Stimulated activated naive CD8-positive, alpha-beta T cell treated with anti-CD3 and anti-CD28 coated beads, Interleukin-15, Interleukin-2, amounts not matched to agents 100 ng/mL and 50 ng/mL, for 24 hours (primary cell): Measurements from ENCODE around the gene ADGRV1.
"Not testable (repeated sequence)": the region's sequence is repeated elsewhere in the genome, so short reads cannot be mapped to it uniquely, and the experiment has no call there.

ENCODE experiments used
- H3K27ac Mint-ChIP-seq: one replicate; pipeline ENCODE4 v1.8.0; 2021; ENCODE audit warnings: mild to moderate bottlenecking, mixed read lengths
- H3K27me3 Mint-ChIP-seq: one replicate; pipeline ENCODE4 v1.8.0; 2021; ENCODE audit warnings: mixed read lengths
- H3K36me3 Mint-ChIP-seq: one replicate; pipeline ENCODE4 v1.8.0; 2021; ENCODE audit warnings: low read depth, mixed read lengths
- H3K4me1 Mint-ChIP-seq: one replicate; pipeline ENCODE4 v1.8.0; 2021; ENCODE audit warnings: low read depth, mixed read lengths
- H3K4me3 Mint-ChIP-seq: one replicate; pipeline ENCODE4 v1.8.0; 2021; ENCODE audit warnings: mild to moderate bottlenecking, mixed read lengths
- H3K9me3 Mint-ChIP-seq: one replicate; pipeline ENCODE4 v1.8.0; 2021; ENCODE audit warnings: mixed read lengths

Gene ADGRV1

DNA sequence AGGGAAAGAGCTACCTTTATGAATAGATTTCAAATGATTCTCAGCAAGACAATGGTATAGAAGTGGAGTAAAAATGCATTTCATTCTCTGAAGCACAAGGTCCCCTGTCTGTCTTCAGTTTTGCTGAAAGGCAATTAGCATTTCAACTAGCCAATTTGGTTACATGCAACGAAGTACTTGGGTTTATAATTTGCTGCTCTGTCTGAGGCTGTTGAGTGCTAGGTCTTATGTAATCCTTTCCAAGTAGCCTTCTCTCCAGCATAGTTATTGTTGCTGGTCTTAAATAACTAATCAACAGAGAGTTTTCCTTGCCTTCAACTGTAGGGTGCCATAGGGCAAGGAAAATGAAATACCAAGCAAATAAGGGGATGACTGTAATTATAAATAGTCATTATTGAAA lies 4.5 kb downstream of the ADGRV1 start:
- H3K9me3 Mint-ChIP-seq: no peaks in the 10 kb centered on the region
- no peaks in the 10 kb centered on the region for H3K36me3 Mint-ChIP-seq
- H3K27ac Mint-ChIP-seq: no peak overlapping the region
- H3K27me3 Mint-ChIP-seq: peaks cover 54% of the 10 kb centered on the region
- H3K4me3 Mint-ChIP-seq: no peak overlapping the region
- peaks cover 6% of the 10 kb centered on the region for H3K4me1 Mint-ChIP-seq

DNA sequence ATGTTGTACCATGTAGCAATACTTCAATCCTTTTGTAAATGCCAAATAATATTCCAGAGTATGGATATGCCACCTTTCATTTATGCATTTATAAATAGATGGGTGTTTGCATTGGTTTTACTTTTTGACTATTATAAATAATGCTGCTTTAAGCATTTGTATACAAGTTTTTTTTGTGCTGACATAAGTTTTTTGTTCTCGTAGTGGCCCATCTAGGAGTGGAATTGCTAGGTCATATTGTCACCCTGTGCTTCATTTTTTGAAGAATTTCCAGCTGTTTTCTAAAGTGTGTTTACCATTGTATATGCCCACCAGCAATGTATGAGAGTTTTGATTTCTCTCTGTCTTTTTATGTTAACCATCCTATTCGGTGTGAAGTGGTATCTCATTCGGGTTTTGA lies 6.9 kb downstream of the ADGRV1 start:
- peaks cover 52% of the 10 kb centered on the region for H3K27me3 Mint-ChIP-seq
- no peak overlapping the region for H3K27ac Mint-ChIP-seq
- H3K9me3 Mint-ChIP-seq: peaks cover 8% of the 10 kb centered on the region
- no peak overlapping the region for H3K4me3 Mint-ChIP-seq
- H3K4me1 Mint-ChIP-seq: no peaks in the 10 kb centered on the region
- no peaks in the 10 kb centered on the region for H3K36me3 Mint-ChIP-seq

DNA sequence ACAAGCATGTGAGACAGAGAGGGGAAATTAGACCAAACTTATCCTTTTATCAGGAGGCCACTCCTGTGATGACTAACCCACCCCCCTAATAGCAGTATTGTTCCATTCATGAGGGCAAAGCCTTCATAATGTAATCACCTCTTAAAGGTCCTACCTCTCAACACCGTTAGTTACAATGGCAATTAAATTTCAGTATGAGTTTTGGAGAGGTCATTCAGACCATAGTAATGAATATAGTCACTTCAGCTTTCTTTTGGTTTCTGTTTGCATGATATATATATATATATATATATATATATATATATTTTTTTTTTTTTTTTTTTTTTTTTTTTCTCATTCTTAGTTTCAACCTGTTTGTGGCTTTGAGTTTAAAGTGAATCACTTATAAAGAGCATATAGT lies 10.5 kb downstream of the ADGRV1 start:
- Mint-ChIP-seq H3K27me3 (peaks cover 54% of the 10 kb centered on the region), H3K9me3 (peaks cover 9% of the 10 kb centered on the region), H3K4me3 (no peak overlapping the region), H3K4me1 (no peaks in the 10 kb centered on the region), H3K36me3 (no peaks in the 10 kb centered on the region), H3K27ac (no peak overlapping the region)

DNA sequence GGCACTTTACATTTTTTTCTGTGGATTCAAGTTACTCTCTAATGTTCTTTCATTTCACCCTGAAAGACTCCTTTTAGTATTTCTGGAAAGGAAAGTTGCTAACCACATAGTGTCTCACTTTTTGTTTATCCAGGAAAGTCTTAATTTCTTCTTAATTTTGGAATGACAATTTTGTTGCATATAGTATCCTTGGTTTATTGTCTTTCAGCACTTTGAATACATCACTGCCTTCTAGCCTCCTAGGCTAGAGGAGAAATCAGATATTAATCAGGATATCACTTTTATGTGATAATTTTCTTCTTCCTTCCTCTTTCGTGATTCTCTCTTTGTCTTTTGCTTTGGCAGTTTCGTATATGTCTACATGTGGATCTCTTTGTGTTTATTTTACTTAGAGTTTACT lies 11.4 kb downstream of the ADGRV1 start:
- no peaks in the 10 kb centered on the region for H3K4me1 Mint-ChIP-seq
- no peak overlapping the region for H3K4me3 Mint-ChIP-seq
- H3K27ac Mint-ChIP-seq: no peak overlapping the region
- peaks cover 9% of the 10 kb centered on the region for H3K9me3 Mint-ChIP-seq
- H3K27me3 Mint-ChIP-seq: peaks cover 56% of the 10 kb centered on the region
- H3K36me3 Mint-ChIP-seq: no peaks in the 10 kb centered on the region

DNA sequence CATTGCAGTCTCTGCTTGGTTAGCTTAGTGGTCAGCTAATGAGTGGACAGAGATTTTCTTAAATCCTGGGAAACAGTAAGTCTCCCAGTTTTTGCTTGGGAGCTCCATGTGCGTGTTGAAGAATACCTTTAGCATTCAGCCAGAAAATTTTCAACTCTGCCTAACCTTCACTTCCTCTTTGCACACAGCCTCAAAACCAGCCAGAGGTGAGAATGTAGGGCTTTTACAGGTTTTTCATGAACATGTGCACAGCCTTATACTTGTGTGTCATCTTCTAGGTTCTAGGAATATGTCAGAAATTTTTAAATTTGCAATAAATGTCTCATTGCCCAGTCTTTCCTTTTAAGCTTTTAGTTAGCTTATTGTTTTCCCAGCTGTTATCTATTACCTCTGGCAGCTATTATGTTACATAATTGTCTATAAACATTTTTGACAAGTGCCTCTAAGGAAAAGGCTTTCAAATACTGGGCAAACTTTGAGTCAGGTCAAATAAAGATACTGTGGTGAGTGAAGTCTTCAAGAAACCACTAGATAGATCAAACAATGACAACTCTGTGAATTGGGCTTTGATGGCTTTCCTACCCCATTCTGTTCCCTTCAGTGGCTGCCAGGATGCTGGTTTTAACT lies 12.7 kb downstream of the ADGRV1 start:
- Mint-ChIP-seq H3K36me3 (no peaks in the 10 kb centered on the region), H3K9me3 (peaks cover 9% of the 10 kb centered on the region), H3K27ac (no peak overlapping the region), H3K27me3 (peaks cover 52% of the 10 kb centered on the region), H3K4me1 (no peaks in the 10 kb centered on the region), H3K4me3 (no peak overlapping the region)

DNA sequence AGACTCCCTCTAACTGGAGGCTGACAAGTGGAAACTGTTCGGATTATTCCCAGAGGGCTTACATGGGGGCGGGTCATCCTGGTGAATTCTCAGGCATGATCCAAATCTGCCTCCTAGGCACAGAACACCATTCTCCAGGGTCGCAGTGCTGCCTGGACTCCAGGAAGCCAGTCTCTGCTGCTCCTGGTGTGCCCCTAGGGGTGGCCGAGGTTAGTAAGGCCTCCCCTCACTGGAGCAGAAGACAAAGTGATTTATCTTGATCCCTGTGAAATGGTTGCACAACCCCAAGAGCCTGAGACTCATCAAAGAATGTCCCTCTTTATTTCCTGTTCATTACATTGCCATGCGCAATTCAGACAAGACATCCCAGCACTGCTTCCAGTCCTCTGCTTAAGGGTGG lies 17.1 kb downstream of the ADGRV1 start:
- Mint-ChIP-seq H3K9me3 (peaks cover 11% of the 10 kb centered on the region), H3K4me3 (no peak overlapping the region), H3K36me3 (no peaks in the 10 kb centered on the region), H3K27ac (no peak overlapping the region), H3K4me1 (no peaks in the 10 kb centered on the region), H3K27me3 (peaks cover 51% of the 10 kb centered on the region)

DNA sequence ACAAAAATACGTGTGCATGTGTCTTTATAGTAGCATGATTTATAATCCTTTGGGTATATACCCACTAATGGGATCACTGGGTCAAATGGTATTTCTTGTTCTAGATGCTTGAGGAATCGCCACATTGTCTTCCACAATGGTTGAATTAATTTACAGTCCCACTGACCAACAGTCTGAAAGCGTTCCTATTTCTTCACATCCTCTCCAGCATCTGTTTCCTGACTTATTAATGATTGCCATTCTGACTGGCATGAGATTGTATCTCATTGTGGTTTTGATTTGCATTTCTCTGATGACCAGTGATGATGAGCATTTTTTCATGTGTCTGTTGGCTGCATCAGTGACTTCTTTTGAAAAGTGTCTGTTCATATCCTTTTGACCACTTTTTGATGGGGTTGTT lies 18.0 kb downstream of the ADGRV1 start:
- peaks cover 11% of the 10 kb centered on the region for H3K9me3 Mint-ChIP-seq
- H3K36me3 Mint-ChIP-seq, H3K4me1 Mint-ChIP-seq, H3K4me3 Mint-ChIP-seq, H3K27ac Mint-ChIP-seq: not testable (repeated sequence)
- H3K27me3 Mint-ChIP-seq: peaks cover 48% of the 10 kb centered on the region

DNA sequence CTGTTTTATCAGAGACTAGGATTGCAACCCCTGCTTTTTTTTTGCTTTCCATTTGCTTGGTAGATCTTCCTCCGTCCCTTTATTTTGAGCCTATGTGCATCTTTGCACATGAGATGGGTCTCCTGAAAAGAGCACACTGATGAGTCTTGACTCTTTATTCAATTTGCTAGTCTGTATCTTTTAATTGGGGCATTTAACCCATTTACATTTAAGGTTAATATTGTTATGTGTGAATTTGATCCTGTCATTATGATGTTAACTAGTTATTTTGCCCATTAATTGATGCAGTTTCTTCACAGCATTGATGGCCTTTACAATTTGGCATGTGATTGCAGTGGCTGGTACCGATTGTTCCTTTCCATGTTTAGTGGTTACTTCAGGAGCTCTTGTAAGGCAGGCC lies 21.3 kb downstream of the ADGRV1 start:
- peaks cover 11% of the 10 kb centered on the region for H3K9me3 Mint-ChIP-seq
- H3K27ac Mint-ChIP-seq, H3K4me1 Mint-ChIP-seq, H3K36me3 Mint-ChIP-seq, H3K4me3 Mint-ChIP-seq: not testable (repeated sequence)
- H3K27me3 Mint-ChIP-seq: peaks cover 38% of the 10 kb centered on the region

DNA sequence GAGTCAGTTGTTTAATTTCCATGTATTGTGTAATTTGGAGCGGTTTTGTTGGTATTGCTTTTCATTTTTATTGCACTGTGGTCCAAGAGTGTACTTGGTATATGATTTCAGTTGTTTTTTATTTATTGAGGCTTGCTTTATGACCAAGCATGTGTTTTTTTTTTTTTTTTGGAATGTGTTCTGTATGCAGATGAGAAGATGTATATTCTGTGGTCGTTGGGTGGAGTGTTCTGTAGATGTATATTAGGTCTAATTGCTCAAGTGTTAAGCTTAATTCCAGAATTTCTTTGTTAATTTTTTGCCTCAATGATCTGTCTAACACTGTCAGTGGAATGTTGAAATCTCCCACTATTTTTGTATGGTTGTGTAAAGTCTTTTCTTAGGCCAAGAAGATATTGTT lies 23.4 kb downstream of the ADGRV1 start:
- Mint-ChIP-seq H3K36me3 (no peaks in the 10 kb centered on the region), H3K27me3 (peaks cover 51% of the 10 kb centered on the region), H3K4me1 (no peaks in the 10 kb centered on the region), H3K27ac (no peak overlapping the region), H3K4me3 (no peak overlapping the region), H3K9me3 (peaks cover 11% of the 10 kb centered on the region)

DNA sequence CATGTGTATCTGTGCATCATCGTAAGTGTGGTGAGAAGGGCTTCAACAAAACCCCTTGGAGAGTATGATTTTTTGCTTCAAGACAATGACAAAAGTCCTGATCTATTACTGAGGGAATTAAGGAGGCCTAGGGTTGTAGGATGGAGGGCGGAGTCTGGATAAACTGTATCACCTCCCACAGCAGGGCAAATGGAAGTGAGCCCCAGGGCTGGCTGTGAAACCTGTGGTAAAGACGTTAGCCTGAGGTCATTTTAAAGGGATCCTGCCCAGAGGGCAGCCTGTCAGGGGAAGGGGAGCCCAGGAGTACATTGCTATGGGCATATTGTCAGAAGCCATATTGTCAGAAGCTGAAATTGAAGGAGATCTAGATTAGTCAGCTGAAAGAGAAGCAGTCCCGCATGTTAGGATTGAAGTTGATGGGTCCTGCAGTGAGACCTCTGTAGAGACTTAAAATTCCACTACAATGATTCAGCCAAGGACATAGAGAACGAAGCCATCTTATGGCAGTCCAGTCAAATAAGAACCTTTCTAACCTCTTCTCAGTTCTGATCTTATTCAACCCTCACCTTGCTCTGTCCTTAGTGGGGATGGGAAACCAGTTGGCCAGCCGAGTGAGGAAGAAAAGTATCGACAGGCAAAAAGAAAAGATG lies 26.9 kb downstream of the ADGRV1 start:
- Mint-ChIP-seq H3K9me3 (no peaks in the 10 kb centered on the region), H3K27ac (no peak overlapping the region), H3K4me1 (no peaks in the 10 kb centered on the region), H3K27me3 (peaks cover 46% of the 10 kb centered on the region), H3K36me3 (no peaks in the 10 kb centered on the region), H3K4me3 (no peak overlapping the region)

DNA sequence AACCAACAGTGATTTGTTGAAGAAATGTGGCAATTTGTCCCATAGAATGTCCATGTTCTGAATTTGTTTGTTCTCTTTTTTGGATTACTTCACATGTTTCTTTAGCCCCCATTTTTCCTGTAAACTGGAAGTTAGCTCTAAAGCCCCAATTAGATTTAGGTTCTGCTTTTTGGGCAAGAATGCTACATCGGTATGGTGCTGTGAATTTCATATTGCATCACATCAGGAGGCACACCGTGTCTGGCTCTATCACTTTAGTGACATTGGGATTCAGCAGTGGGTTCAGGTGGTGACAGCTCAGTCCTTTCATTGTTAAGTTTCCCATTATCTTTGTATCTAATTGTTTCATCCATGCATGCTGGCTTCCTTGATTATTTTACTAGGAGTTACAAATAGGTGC lies 27.9 kb downstream of the ADGRV1 start:
- H3K27me3 Mint-ChIP-seq: peaks cover 41% of the 10 kb centered on the region
- no peaks in the 10 kb centered on the region for H3K36me3 Mint-ChIP-seq
- H3K4me3 Mint-ChIP-seq: no peak overlapping the region
- H3K27ac Mint-ChIP-seq: no peak overlapping the region
- H3K9me3 Mint-ChIP-seq: no peaks in the 10 kb centered on the region
- H3K4me1 Mint-ChIP-seq: no peaks in the 10 kb centered on the region

DNA sequence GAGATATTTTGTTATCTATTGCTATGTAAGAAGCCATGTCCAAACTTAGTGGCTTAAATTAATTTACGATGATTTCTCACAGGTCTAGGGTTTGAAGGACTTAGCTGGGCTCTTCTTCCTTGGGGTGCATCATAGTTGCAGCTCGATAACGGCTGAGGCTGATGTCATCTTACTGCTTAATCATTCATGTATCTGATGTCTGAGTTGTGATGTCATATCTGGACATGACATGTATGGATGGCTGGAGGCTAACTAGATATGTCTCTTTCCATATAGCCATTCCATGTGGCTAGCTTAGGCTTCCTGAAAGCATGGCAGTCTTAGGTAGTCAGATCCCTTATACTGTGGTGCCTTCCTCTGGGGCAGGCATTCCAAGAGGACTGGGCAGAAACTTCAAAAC lies 31.6 kb downstream of the ADGRV1 start:
- H3K27me3 Mint-ChIP-seq: peaks cover 30% of the 10 kb centered on the region
- H3K27ac Mint-ChIP-seq: no peak overlapping the region
- H3K4me1 Mint-ChIP-seq: no peaks in the 10 kb centered on the region
- H3K4me3 Mint-ChIP-seq: no peak overlapping the region
- no peaks in the 10 kb centered on the region for H3K9me3 Mint-ChIP-seq
- no peaks in the 10 kb centered on the region for H3K36me3 Mint-ChIP-seq

DNA sequence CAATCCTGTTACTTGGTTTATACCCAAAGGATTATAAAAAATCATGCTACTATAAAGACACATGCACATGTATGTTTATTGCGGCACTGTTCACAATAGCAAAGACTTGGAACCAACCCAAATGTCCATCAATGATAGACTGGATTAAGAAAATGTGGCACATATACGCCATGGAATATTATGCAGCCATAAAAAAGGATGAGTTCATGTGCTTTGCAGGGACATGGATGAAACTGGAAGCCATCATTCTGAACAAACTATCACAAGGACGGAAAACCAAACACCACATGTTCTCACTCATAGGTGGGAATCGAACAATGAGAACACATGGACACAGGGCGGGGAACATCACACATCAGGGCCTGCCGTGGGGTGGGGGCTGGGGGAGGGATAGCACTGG lies 34.5 kb downstream of the ADGRV1 start:
- H3K4me3 Mint-ChIP-seq: not testable (repeated sequence)

DNA sequence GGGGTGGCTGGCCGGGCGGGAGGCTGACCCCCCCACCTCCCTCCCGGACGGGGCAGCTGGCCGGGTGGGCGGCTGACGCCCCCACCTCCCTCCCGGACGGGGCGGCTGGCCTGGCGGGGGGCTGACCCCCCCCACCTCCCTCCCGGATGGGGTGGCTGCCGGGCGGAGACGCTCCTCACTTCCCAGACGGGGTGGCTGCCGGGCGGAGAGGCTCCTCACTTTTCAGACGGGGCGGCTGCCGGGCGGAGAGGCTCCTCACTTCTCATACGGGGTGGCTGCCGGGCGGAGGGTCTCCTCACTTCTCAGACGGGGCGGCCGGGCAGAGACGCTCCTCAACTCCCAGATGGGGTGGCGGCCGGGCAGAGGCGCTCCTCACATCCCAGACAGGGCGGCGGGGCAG lies 37.2 kb downstream of the ADGRV1 start:
- not testable (repeated sequence) for H3K27me3 Mint-ChIP-seq, H3K4me3 Mint-ChIP-seq, H3K36me3 Mint-ChIP-seq, H3K9me3 Mint-ChIP-seq, H3K4me1 Mint-ChIP-seq, H3K27ac Mint-ChIP-seq

More for the DNA sequence above, 34.5 kb downstream of the ADGRV1 start:
- H3K9me3 Mint-ChIP-seq, H3K27ac Mint-ChIP-seq, H3K36me3 Mint-ChIP-seq, H3K4me1 Mint-ChIP-seq: not testable (repeated sequence)
- peaks cover 12% of the 10 kb centered on the region for H3K27me3 Mint-ChIP-seq

DNA sequence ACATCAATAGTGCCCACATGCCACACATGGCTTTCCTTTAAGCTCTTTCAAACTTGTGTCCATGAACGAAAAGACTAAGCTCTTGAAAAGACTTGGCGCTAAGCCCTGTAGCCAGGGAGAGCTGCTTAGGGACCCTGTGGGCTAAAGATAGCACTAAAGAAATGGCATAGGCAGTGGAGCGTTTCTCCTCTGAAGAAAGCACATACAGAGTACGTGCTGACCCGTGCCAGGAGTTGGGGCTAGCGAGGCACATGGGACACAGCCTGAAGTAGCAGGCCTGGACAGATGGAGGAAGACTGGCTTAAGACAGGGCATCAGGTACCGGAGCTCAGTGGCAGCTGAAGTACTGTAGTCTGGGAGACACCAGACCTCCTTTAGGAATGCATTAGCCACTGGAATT lies 39.7 kb downstream of the ADGRV1 start:
- Mint-ChIP-seq H3K27me3 (peaks cover 4% of the 10 kb centered on the region), H3K4me3 (no peak overlapping the region), H3K9me3 (no peaks in the 10 kb centered on the region), H3K4me1 (no peaks in the 10 kb centered on the region), H3K36me3 (no peaks in the 10 kb centered on the region), H3K27ac (no peak overlapping the region)

DNA sequence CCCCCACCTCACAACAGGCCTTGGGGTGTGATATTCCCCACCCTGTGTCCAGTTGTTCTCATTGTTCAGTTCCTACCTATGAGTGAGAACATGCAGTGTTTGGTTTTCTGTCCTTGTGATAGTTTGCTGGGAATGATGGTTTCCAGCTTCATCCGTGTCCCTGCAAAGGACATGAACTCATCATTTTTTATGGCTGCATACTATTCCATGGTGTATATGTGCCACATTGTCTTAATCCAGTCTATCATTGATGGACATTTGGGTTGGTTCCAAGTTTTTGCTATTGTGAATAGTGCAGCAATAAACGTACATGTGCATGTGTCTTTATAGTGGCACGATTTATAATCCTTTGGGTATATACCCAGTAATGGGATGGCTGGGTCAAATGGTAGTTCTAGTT lies 41.7 kb downstream of the ADGRV1 start:
- not testable (repeated sequence) for H3K27me3 Mint-ChIP-seq, H3K27ac Mint-ChIP-seq, H3K36me3 Mint-ChIP-seq, H3K4me1 Mint-ChIP-seq, H3K9me3 Mint-ChIP-seq, H3K4me3 Mint-ChIP-seq
